ENCODE data around the gene MAGI3.
A peak's percentile ranks its signal among the peaks of the same experiment; 100 is the strongest.

MAGI3 gene

DNA sequence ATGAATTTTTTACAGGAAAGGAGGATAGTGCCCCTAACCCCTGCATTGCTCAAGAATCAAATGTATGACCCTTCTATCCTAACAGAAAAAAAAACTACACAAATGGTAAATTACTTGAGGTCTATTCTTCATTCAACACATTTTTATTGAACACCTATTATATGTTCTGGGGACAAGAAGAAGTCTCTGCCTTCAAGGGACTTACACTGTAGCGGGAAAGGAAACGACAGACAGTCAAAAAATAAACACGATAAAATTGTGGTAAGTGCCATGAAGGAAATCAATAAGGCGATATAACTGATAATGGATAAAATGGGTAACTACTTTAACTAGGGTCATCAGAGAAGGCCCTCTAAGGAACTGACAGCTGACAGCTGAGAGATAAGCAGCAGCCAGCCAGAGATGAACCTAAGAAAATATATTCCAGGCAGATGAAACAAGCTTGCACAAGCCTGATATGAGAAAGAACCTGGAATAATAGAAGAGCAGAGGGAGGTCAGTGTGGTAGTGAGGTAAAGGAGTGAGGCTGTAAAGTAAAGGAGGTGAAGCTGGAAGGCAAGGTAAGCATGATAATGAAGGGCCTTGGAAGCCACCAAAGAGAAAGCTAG lies 302.6 kb downstream of the MAGI3 start:
- Histone ChIP-seq H3K4me1 (ENCODE audit: control insufficient read depth in 2 of 2, insufficient read depth in 1 of 2, low read depth in 1 of 2, low read length in 2 of 2) (no peaks in the 10 kb centered on the region), H3K4ac (ENCODE audit: low read length) (no peak overlapping the region), H2BK5ac (ENCODE audit: low read length) (no peak overlapping the region), H4K8ac (ENCODE audit: low read depth, low read length) (no peak overlapping the region), H3K79me1 (ENCODE audit: low read depth, low read length) (no peaks in the 10 kb centered on the region), H2BK12ac (ENCODE audit: low read length) (no peak overlapping the region), H3K4me3 (ENCODE audit: low read length in 2 of 2) (no peak overlapping the region), H3K36me3 (replicated peaks in 1 of 2; ENCODE audit: control insufficient read depth in 2 of 2, insufficient read depth in 2 of 2, low read length in 2 of 2) (peaks cover 13 to 71% of the 10 kb centered on the region in 2 donors), H4K91ac (ENCODE audit: low read depth, low read length, poor library complexity) (no peak overlapping the region), H3K27me3 (ENCODE audit: control insufficient read depth in 3 of 3, insufficient read depth in 3 of 3, low read depth in 1 of 3, low read length in 3 of 3) (no peaks in the 10 kb centered on the region), H2BK15ac (ENCODE audit: low read length) (no peak overlapping the region), H2AK5ac (ENCODE audit: low read depth, low read length) (no peak overlapping the region), H3K14ac (ENCODE audit: low read length) (no peak overlapping the region), H3K9me3 (replicated peaks in 1 of 2; ENCODE audit: control insufficient read depth in 2 of 2, insufficient read depth in 1 of 2, low read depth in 1 of 2, low read length in 2 of 2) (peaks cover 5 to 29% of the 10 kb centered on the region in 2 donors), H3K23ac (ENCODE audit: low read depth, low read length, poor library complexity) (no peak overlapping the region), H3K4me2 (ENCODE audit: insufficient read depth, low read length, poor library complexity, severe bottlenecking) (no peak overlapping the region), H3K9ac (ENCODE audit: low read depth, low read length, poor library complexity) (no peak overlapping the region), H2AFZ (ENCODE audit: low read length) (no peak overlapping the region), H3K18ac (ENCODE audit: low read length) (no peak overlapping the region), H3K27ac (replicated peaks; ENCODE audit: low read length) (no peak overlapping the region), H2BK120ac (ENCODE audit: low read depth, low read length) (no peak overlapping the region)
- WGBS, 2 donors (ENCODE audit: extremely low coverage in 2 of 2, insufficient read length in 2 of 2, insufficient replicate concordance in 1 of 2): no CpG with 5 or more reads among the region's 4 CpGs
- no peak for DNase-seq (ENCODE audit: low spot score)

DNA sequence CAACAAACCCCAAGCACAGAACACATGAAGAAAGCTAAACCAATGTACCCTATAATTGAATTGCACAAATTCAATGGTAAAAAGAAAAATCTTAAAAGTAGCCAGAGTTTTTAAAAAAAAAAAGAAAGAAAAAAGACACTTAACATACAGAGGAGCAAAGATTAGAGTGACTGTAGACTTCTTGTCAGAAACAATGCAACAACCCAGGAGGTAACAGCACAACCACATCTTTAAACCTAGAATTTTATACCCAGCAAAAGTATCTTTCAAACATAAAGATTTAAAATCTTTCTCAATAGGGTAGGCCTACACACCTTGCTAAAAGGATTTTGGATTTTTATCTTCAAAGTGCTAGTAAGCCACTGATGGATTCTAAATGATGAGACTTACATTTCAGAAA lies 304.6 kb downstream of the MAGI3 start:
- H3K4ac ChIP-seq (ENCODE audit: low read length): no peak overlapping the region
- H3K4me1 ChIP-seq (ENCODE audit: control insufficient read depth in 2 of 2, insufficient read depth in 1 of 2, low read depth in 1 of 2, low read length in 2 of 2): no peaks in the 10 kb centered on the region
- H3K9ac ChIP-seq (ENCODE audit: low read depth, low read length, poor library complexity): no peak overlapping the region
- peaks cover 16 to 78% of the 10 kb centered on the region in 2 donors for H3K36me3 ChIP-seq (replicated peaks in 1 of 2; ENCODE audit: control insufficient read depth in 2 of 2, insufficient read depth in 2 of 2, low read length in 2 of 2)
- H3K9me3 ChIP-seq (replicated peaks in 1 of 2; ENCODE audit: control insufficient read depth in 2 of 2, insufficient read depth in 1 of 2, low read depth in 1 of 2, low read length in 2 of 2): peaks cover 2 to 22% of the 10 kb centered on the region in 2 donors
- no peak overlapping the region for H2AFZ ChIP-seq (ENCODE audit: low read length)
- no peak overlapping the region for H3K18ac ChIP-seq (ENCODE audit: low read length)
- no peak overlapping the region for H4K8ac ChIP-seq (ENCODE audit: low read depth, low read length)
- no peak overlapping the region for H3K4me3 ChIP-seq (ENCODE audit: low read length in 2 of 2)
- no peak overlapping the region for H3K27ac ChIP-seq (replicated peaks; ENCODE audit: low read length)
- DNase-seq (ENCODE audit: low spot score): no peak
- no peaks in the 10 kb centered on the region for H3K27me3 ChIP-seq (ENCODE audit: control insufficient read depth in 3 of 3, insufficient read depth in 3 of 3, low read depth in 1 of 3, low read length in 3 of 3)
- no peak overlapping the region for H3K14ac ChIP-seq (ENCODE audit: low read length)
- H2BK120ac ChIP-seq (ENCODE audit: low read depth, low read length): no peak overlapping the region
- no peak overlapping the region for H2BK5ac ChIP-seq (ENCODE audit: low read length)
- H3K79me1 ChIP-seq (ENCODE audit: low read depth, low read length): no peaks in the 10 kb centered on the region
- H3K4me2 ChIP-seq (ENCODE audit: insufficient read depth, low read length, poor library complexity, severe bottlenecking): no peak overlapping the region
- H2BK15ac ChIP-seq (ENCODE audit: low read length): no peak overlapping the region
- no peak overlapping the region for H3K23ac ChIP-seq (ENCODE audit: low read depth, low read length, poor library complexity)
- no peak overlapping the region for H2AK5ac ChIP-seq (ENCODE audit: low read depth, low read length)
- no peak overlapping the region for H4K91ac ChIP-seq (ENCODE audit: low read depth, low read length, poor library complexity)
- H2BK12ac ChIP-seq (ENCODE audit: low read length): no peak overlapping the region

DNA sequence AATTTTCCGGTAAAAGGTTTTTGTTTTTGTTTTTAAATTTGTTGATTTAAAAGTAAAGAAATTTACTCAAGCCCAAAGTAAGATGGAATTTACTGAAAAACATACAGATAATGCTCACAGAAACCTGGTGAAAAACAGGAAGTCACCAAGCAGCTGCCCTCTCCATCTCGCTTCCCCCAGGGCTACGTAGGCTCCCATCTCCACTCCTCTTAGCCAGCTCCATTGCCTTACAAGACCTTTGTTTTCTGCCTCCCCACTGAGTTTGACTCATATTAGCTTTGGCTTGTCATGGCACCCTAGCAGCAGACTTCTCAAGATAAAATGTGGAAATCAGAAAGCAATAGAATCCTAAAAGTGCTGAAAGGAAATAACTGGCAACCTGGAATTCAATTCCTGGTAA lies 311.1 kb downstream of the MAGI3 start:
- Histone ChIP-seq H3K4me1 (ENCODE audit: control insufficient read depth in 2 of 2, insufficient read depth in 1 of 2, low read depth in 1 of 2, low read length in 2 of 2) (no peaks in the 10 kb centered on the region), H2AK5ac (ENCODE audit: low read depth, low read length) (no peak overlapping the region), H3K9ac (ENCODE audit: low read depth, low read length, poor library complexity) (no peak overlapping the region), H3K27me3 (ENCODE audit: control insufficient read depth in 3 of 3, insufficient read depth in 3 of 3, low read depth in 1 of 3, low read length in 3 of 3) (no peaks in the 10 kb centered on the region), H3K27ac (replicated peaks; ENCODE audit: low read length) (no peak overlapping the region), H3K4ac (ENCODE audit: low read length) (no peak overlapping the region), H3K14ac (ENCODE audit: low read length) (no peak overlapping the region), H2BK15ac (ENCODE audit: low read length) (no peak overlapping the region), H3K36me3 (replicated peaks in 1 of 2; ENCODE audit: control insufficient read depth in 2 of 2, insufficient read depth in 2 of 2, low read length in 2 of 2) (peaks cover 15 to 97% of the 10 kb centered on the region in 2 donors), H4K91ac (ENCODE audit: low read depth, low read length, poor library complexity) (no peak overlapping the region), H3K23ac (ENCODE audit: low read depth, low read length, poor library complexity) (no peak overlapping the region), H4K8ac (ENCODE audit: low read depth, low read length) (no peak overlapping the region), H2BK12ac (ENCODE audit: low read length) (no peak overlapping the region), H3K18ac (ENCODE audit: low read length) (no peak overlapping the region), H3K9me3 (replicated peaks in 1 of 2; ENCODE audit: control insufficient read depth in 2 of 2, insufficient read depth in 1 of 2, low read depth in 1 of 2, low read length in 2 of 2) (no peaks in the 10 kb centered on the region), H2BK5ac (ENCODE audit: low read length) (no peak overlapping the region), H3K79me1 (ENCODE audit: low read depth, low read length) (no peaks in the 10 kb centered on the region), H2AFZ (ENCODE audit: low read length) (no peak overlapping the region), H3K4me3 (ENCODE audit: low read length in 2 of 2) (no peak overlapping the region), H2BK120ac (ENCODE audit: low read depth, low read length) (no peak overlapping the region), H3K4me2 (ENCODE audit: insufficient read depth, low read length, poor library complexity, severe bottlenecking) (no peak overlapping the region)
- no CpG with 5 or more reads among the region's 3 CpGs for WGBS, 2 donors (ENCODE audit: extremely low coverage in 2 of 2, insufficient read length in 2 of 2, insufficient replicate concordance in 1 of 2)
- DNase-seq (ENCODE audit: low spot score): no peak

DNA sequence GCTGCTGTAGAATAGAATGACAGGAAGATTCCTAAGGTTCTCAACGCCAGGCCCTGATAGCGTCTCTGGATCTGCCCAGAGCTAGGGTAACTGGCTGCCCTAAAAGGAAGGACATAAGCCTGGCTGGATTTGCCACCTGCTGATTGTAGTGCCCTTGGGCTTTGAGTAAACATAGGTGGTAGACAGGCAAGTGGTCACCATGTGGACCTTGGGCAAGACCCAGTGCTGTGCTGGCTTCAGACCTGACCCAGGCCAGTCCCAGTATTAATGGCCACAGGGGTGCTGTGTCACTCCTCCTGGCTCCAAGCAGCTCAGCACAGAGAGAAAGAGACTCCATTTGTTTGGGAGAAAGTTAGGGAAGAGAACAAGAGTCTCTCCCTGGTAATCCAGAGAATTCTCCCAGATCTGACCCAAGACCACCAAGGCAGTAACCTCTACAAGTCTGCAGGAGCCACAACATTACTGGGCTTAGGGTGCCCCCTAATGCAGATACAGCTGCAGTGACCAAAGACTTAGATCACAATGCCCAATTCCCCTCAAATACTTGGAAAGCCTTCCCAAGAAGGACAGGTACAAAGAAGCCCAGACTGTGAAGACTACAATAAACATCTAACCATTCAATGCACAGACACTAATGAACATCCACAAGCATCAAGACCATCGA lies 324.4 kb downstream of the MAGI3 start:
- Histone ChIP-seq H2BK5ac (ENCODE audit: low read length) (no peak overlapping the region), H3K4me3 (ENCODE audit: low read length in 2 of 2) (no peak overlapping the region), H3K27ac (replicated peaks; ENCODE audit: low read length) (no peak overlapping the region), H4K91ac (ENCODE audit: low read depth, low read length, poor library complexity) (no peak overlapping the region), H3K14ac (ENCODE audit: low read length) (no peak overlapping the region), H3K4me1 (ENCODE audit: control insufficient read depth in 2 of 2, insufficient read depth in 1 of 2, low read depth in 1 of 2, low read length in 2 of 2) (no peaks in the 10 kb centered on the region), H2AK5ac (ENCODE audit: low read depth, low read length) (no peak overlapping the region), H3K79me1 (ENCODE audit: low read depth, low read length) (no peaks in the 10 kb centered on the region), H3K4ac (ENCODE audit: low read length) (no peak overlapping the region), H2BK120ac (ENCODE audit: low read depth, low read length) (no peak overlapping the region), H3K18ac (ENCODE audit: low read length) (no peak overlapping the region), H2AFZ (ENCODE audit: low read length) (no peak overlapping the region), H2BK12ac (ENCODE audit: low read length) (no peak overlapping the region), H3K23ac (ENCODE audit: low read depth, low read length, poor library complexity) (no peak overlapping the region), H3K27me3 (ENCODE audit: control insufficient read depth in 3 of 3, insufficient read depth in 3 of 3, low read depth in 1 of 3, low read length in 3 of 3) (no peaks in the 10 kb centered on the region), H4K8ac (ENCODE audit: low read depth, low read length) (no peak overlapping the region), H2BK15ac (ENCODE audit: low read length) (no peak overlapping the region), H3K9me3 (replicated peaks in 1 of 2; ENCODE audit: control insufficient read depth in 2 of 2, insufficient read depth in 1 of 2, low read depth in 1 of 2, low read length in 2 of 2) (peaks cover 5 to 35% of the 10 kb centered on the region in 2 donors), H3K9ac (ENCODE audit: low read depth, low read length, poor library complexity) (peak overlapping the region; percentile 57), H3K36me3 (replicated peaks in 1 of 2; ENCODE audit: control insufficient read depth in 2 of 2, insufficient read depth in 2 of 2, low read length in 2 of 2) (peaks cover 19 to 83% of the 10 kb centered on the region in 2 donors), H3K4me2 (ENCODE audit: insufficient read depth, low read length, poor library complexity, severe bottlenecking) (no peak overlapping the region)
- DNase-seq (ENCODE audit: low spot score): no peak
- no CpG with 5 or more reads among the region's 3 CpGs for WGBS, 2 donors (ENCODE audit: extremely low coverage in 2 of 2, insufficient read length in 2 of 2, insufficient replicate concordance in 1 of 2)
